Activated T-cell treated with anti-CD3 and anti-CD28 coated beads for 4 hours (primary cell): ENCODE data around the gene FOXN3.
"Not testable (repeated sequence)": the region's sequence is repeated elsewhere in the genome, so short reads cannot be mapped to it uniquely, and the experiment has no call there.

ENCODE experiments used
- DNase-seq: peaks from one replicate; pipeline ENCODE4 v3.0.0-alpha.2; 2020

Gene FOXN3

GRCh38 chr14:89215531-89215930, 201.5 kb downstream of the FOXN3 start:
- DNase-seq: no peak

GRCh38 chr14:89215114-89215513, 201.9 kb downstream of the FOXN3 start:
- DNase-seq: no peak

DNA sequence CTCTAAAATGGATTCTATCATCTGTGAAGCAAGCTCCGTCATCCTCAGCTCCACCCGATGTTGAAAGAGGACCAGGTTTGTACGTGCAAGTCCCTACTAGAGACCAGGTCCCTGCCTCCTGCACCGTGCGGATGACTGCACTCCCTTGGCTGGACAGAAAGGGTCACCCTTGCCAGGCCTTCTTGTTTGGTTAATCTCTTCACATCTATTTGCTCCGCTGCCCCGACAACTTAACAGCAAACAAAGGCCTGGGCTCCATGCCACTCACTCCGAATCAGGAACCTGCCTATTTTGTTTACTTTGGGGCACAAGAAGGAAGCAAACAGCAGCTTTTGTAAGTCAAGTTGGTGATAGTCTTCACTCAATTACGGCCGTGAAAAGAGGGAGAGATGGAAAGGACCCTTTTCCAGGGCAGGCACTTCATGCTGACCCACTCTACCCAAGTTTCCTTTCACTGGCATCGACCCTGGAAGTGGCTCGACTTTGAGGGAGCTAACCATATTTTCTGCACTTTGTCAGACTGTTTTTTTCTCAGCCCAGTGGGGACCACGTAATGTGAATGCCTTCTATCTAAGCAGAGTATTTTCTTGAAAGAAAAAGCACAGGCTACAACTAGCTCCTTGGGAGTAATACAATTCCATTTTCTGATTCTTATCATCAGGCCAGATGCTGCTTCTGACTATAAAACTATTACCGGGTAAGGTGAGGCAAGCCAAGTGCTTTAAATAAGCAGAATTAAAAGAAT, 202.6 kb downstream of the FOXN3 start:
- DNase-seq: no peak

- no peak for DNase-seq
Measured at GRCh38 chr14:89212386-89213235, 204.4 kb downstream of the FOXN3 start.

GRCh38 chr14:89209558-89209957, 207.5 kb downstream of the FOXN3 start:
- no peak for DNase-seq

GRCh38 chr14:89207925-89208328, 209.1 kb downstream of the FOXN3 start:
- DNase-seq: no peak

GRCh38 chr14:89206389-89207031, 210.5 kb downstream of the FOXN3 start:
- no peak for DNase-seq

DNA sequence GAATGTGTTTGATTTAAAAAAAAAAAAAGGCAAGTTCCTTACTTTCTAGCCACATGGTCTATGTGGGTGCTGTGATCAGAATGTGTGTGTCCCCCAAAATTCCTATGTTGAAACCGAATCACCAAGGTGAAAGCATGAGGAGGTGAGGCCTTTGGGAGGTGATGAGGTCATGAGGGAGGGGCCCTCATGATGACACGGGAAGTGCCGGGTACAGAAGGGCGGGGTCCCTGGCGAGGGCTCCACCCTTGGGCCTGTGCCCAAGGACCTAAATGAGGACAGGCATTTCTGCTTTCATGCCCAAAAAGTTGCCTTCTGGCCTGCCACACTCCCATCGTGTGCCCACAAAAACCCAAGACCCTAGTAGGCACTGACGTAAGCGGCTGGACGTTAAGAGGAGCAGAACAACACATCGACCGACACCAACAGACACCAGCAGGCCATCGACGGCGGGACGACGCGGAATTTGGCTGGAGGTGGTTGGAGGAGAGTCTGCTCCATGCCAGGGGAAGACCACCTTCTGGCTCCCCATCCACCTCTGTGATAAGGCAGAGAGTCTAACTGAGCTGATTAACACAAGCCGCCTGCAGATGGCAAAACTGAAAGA, 211.8 kb downstream of the FOXN3 start:
- DNase-seq: no peak

DNA sequence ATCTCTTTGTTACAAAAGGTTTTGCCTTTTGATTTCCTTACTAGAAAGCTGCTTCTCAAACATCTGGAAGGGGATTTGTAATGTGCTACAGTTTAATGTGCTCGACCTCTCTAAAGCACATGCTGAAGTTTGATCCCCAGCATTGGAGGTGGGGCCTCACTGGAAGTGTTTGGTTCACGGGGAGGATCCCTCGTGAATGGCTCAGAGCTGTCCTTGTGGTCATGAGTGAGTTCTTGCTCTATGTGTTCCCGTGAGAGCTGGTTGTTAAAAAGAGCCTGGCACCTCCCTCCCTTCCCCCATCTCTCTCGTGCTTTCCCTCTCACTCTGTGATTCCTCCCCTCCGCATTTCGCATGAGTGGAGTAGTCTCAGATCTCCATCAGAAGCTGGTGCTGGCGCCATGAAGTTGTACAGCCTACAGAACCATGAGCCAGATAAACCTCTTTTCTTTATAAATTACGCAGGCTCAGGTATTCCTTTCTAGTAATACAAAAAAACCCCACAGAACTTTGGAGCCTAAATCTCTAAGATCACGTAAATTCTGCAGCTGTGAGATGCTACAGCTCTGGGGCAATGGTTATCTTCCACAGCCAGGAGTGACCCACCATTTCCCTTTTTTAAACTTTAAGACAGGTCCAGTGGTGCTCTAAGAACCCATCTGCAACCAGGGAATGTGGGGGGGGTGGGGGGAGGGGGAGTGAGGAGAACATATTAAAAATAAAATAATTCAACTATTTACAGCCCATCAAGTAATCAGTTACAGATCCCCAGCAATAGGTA, 214.4 kb downstream of the FOXN3 start:
- no peak for DNase-seq

DNA sequence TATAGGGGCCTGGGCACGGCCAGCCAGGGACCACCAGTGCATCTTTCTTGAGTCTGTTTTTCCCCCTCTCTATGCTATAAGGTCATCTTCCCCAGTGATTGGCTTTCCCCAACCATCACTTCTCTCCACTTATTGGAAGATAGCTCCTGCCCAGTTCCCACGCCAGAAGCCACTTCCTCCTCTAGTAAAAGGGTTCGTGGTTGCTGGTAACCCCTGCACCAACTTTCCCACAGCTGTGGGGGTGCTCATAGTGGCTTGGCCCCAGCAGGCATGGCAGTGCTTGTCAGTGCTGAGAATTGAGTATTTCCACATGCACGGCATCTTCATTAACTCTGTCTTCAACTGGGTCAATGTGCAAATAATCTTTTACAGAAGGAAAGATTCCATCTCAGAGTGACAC, 215.4 kb downstream of the FOXN3 start:
- no peak for DNase-seq

- not testable (repeated sequence) for DNase-seq
Measured at GRCh38 chr14:89199357-89199756, 217.7 kb downstream of the FOXN3 start.

- no peak for DNase-seq
Measured at GRCh38 chr14:89198544-89199329, 218.3 kb downstream of the FOXN3 start.

GRCh38 chr14:89197623-89198022, 219.4 kb downstream of the FOXN3 start:
- DNase-seq: no peak

DNA sequence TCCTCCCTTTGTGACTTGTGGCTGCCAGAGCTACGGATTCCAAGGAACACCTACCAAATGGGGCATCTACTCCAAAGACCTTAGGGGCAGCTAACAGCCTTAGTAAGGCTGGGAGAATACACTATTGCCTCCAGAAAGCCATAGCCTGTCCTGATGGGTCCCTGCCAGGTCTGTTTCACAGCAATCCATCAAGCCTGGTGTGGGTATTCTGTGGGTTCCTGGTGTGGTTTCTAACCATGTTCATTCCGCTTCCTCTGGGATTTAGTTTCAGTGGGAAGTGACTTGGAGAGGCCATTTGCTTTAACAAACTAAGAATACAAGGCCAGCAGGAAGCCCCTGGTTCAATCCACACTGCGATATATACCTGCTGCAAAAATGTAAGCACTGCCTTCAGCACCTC, 220.5 kb downstream of the FOXN3 start:
- DNase-seq: no peak

DNA sequence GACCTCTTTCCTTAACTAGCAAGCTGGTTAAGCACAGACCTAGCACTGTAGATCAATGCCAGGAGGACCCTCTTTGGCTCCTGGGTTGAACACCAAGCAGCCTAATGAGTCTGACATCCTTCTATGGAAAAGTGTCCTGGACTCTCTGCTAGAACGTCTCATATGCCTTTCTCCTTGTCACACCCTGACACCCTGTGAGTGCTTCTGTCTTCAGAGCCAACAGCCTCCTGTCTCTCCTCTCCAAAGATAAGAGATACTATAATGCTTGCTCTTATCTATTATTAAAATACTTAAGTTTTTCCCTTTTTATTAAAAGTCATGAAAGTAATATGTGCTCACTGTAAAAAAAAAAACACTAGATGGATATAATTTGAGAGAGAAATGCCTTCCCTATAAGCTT, 222.7 kb downstream of the FOXN3 start:
- no peak for DNase-seq

- DNase-seq: no peak
Measured at GRCh38 chr14:89190765-89191513, 226.1 kb downstream of the FOXN3 start.

- no peak for DNase-seq
Measured at GRCh38 chr14:89188492-89188891, 228.5 kb downstream of the FOXN3 start.

- DNase-seq: no peak
Measured at GRCh38 chr14:89187501-89187900, 229.5 kb downstream of the FOXN3 start.

GRCh38 chr14:89186856-89187376, 230.1 kb downstream of the FOXN3 start:
- no peak for DNase-seq
